ENCODE results near the gene CHCHD4.
"Not testable (repeated sequence)": the region's sequence is repeated elsewhere in the genome, so short reads cannot be mapped to it uniquely, and the experiment has no call there.

CHCHD4 gene

DNA sequence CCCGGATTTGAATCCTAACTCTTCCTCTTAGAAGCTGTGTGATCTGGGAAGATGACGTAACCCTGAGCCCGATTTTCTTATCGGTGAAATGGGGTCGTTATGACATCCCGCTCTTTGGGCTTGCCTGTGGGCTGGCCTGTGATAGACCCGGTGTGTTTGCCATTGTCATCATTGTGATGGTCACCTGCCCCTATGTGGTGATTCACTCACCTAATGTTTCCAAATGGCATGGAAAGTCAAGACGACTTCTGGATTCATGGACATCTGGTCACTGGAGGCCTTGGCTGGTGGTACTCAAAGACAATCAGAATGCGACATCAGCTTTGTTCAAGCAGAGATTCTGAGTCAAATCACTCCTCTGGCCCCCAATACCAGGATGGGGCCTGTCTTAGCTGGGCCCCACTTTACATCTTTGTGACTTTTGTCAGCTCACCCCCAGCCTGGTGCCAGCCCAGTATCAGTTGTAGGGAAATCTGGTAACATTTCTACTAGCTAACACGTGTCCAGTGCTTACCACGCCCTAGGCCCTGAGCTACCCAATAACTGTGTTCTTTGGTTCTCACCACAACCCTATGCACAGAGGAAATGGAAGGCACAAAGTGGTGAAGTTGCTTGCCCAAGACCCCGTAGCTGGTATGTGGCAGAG is 3.0 kb upstream of the CHCHD4 start:
- peaks cover 21% of the 10 kb centered on the region for H3K4me1 ChIP-seq (ENCODE audit: insufficient read depth, low read length)
- H3K4me3 ChIP-seq (ENCODE audit: low read length) = no peak overlapping the region
- H2AFZ ChIP-seq (ENCODE audit: low read depth, low read length) = no peak overlapping the region
- H3K9me3 ChIP-seq (ENCODE audit: low read length) = peaks cover 3% of the 10 kb centered on the region
- H3K36me3 ChIP-seq (ENCODE audit: insufficient read depth, low read length) = peaks cover 48% of the 10 kb centered on the region
- no peaks in the 10 kb centered on the region for H3K27me3 ChIP-seq (ENCODE audit: insufficient read depth, low read length)

DNA sequence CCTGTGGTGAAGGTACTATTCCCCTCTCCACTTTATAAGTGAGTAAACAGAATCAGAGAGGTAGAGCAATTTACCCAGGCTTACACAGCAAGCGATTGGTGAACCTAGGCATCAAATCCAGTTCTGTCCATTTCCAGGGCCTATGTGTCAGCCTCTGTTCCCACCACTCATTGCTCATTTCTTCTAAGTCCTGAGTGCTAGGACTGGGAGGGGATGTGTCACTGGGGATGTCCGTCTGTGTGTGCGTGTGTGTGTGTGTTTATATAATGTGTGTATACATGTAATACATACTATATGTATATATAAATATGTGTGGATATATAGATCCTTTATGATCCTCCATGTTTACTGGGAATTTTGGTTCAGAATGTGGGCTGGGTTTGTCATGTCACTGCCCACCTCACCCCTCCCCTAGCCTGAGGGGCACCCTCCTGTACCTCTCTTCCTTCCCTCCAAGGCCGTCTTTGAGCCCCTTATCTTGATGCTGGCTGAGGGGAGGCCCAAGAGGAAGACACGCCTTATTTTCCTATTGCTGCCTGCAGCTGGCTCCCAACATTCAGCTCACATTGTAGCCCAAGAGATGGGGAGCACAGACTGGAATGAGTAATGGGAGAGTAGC is 2.3 kb upstream of the CHCHD4 start:
- peak overlapping the region; percentile 86 for H3K4me3 ChIP-seq (ENCODE audit: low read length)
- H2AFZ ChIP-seq (ENCODE audit: low read depth, low read length) = no peak overlapping the region
- H3K9me3 ChIP-seq (ENCODE audit: low read length) = peaks cover 3% of the 10 kb centered on the region
- no peaks in the 10 kb centered on the region for H3K27me3 ChIP-seq (ENCODE audit: insufficient read depth, low read length)
- peaks cover 42% of the 10 kb centered on the region for H3K36me3 ChIP-seq (ENCODE audit: insufficient read depth, low read length)
- peaks cover 21% of the 10 kb centered on the region for H3K4me1 ChIP-seq (ENCODE audit: insufficient read depth, low read length)

DNA sequence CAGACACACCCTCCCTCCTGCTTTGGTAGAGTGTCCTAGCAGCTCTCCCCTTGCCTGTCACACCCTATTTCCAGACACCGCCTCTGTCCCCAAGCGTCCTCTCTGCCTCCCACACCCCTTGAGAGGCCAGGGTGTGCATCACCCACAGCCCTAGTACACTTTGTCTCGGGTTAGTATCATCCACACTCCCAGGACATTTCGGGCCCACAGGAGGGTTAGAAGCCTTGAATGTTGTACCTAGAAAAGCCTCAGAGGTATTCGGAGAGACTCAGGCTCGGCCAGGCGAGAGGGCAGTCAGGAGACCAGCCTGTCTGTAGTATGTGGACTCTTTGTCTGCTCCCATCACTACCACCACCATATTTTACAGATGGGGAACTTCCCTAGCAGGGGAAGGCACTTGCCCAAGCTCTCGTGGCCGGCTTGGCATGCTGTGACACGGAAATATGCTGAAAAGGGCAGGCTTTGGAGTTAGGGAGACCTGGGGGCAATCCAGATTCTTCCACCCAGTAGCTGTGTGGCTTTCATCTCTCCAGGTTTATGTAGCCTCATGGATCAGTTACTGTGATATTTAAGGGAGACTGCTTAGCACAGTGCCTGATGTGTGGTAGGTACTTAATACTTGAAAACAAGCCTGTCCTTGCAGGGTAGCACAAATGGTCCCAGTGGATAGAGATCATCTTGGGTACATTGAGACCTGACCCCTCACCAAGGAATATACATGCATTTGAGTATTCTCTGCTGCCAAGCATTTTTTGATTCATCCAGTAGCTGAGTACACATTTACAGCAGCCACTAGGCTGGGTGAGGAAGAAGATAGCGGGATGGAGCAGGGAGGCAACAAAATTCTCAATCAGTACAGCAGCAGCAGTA is 1.6 kb upstream of the CHCHD4 start:
- H3K4me1 ChIP-seq (ENCODE audit: insufficient read depth, low read length) = peaks cover 21% of the 10 kb centered on the region
- H3K36me3 ChIP-seq (ENCODE audit: insufficient read depth, low read length) = peaks cover 35% of the 10 kb centered on the region
- peaks cover 3% of the 10 kb centered on the region for H3K9me3 ChIP-seq (ENCODE audit: low read length)
- no peaks in the 10 kb centered on the region for H3K27me3 ChIP-seq (ENCODE audit: insufficient read depth, low read length)
- H3K4me3 ChIP-seq (ENCODE audit: low read length) = peak overlapping the region; percentile 86
- H2AFZ ChIP-seq (ENCODE audit: low read depth, low read length) = no peak overlapping the region

DNA sequence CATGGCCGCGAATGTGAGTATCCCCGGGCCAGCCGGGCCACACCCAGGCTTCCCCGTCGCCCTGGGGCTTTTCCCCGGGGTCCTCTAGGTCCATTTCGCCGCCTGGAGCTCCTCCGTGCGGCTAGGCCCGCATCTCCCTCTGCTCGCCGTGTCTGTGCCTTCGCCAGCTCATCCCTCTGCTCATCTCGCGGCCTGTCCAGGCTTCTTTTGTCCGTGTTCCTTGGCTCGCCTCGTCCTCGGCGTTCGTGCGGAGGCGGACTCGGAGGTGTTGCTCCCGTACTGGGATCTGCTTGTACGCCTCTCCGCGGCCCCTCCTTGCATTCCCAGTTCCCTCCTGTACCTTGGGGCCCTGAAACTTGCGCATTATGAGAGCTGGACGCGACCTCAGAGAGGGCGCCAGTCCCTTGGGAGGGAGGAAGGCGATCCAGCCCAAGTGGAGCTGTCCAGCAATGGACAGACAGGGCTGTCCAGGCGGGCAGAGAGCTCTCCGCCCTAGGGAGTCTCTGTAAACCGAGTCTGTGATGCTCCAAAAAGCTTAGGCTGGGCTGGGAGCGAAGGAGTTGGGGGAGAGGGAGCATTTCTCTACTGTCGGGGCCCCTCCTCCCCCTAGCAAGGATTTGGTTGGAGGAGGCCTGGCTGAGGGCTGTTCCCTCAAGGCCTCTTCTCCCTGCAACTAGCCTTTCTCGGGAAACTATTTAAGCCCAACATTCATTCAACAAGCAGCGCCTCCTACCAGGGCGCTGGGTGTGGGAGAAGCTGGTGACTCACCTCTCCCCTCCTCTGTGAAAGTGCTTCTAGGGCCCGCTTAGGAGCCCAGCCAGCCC is 735 bp upstream of the CHCHD4 start:
- Histone ChIP-seq H3K4me1 (ENCODE audit: insufficient read depth, low read length) (peaks cover 21% of the 10 kb centered on the region), H3K36me3 (ENCODE audit: insufficient read depth, low read length) (peaks cover 26% of the 10 kb centered on the region), H3K4me3 (ENCODE audit: low read length) (peak overlapping the region; percentile 86), H3K9me3 (ENCODE audit: low read length) (peaks cover 3% of the 10 kb centered on the region), H3K27me3 (ENCODE audit: insufficient read depth, low read length) (no peaks in the 10 kb centered on the region), H2AFZ (ENCODE audit: low read depth, low read length) (peak overlapping the region; percentile 64)

DNA sequence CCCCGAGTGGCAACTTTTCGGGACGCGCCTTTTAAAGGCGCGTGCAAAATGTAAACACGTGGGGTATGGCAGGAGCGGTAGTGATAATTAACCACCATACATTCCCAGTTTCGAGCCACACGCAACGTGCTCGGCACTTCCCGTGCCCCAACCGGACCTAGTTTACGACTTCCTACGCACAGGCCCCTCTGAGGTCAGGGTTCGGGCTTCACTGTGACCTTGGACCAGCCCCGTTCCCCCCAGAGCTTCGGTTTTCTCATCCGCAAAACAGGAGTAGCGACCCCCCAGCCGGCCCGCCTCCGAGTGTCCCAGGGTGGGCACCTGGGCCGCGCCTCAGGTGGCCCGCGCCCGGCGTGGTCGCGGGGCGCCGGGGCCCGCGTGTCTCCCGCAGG is 451 bp downstream of the CHCHD4 start:
- H3K27me3 ChIP-seq (ENCODE audit: insufficient read depth, low read length) = no peaks in the 10 kb centered on the region

DNA sequence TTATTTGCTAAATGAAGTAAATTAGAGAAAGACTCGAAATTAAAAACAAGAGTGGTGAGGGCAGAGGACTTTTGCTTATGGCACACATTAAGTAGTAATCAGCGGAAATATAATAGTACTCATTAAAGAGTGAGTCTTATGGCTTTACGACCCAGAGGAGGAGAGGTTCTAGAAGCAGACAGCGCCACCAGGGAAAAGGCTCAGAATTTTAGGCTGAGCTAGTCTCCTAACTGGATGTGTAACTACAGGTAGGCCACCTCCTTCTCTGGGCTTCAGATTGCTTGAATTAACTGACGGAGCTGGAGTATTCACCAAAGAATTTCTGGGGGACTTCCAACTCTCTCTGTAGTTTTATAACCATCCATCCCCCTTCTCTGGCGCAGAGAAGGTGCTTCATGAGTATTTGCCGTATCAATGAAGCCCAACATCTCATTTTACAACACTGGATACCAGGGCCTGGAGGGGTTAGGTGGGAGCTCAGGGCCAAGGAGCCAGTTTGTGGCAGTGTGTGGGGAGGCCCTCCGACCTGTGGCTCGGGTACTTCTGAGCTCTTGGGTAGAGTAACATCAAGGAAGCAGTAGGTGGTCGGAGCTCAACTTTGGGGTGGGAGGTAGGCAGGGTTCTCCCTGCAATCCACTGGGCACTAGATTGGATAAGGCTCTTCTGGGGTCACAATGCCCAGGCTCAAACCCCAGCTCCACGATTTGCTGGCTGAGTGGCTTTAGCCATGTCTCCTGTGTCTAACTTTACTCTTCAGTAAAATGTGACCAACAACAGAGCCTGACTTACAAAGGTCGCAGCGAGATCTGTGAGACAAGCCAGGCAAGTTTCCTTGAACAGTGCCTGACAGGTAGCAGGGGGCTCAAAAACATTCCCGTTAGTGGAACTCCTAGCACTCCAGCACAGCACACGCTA is 1.1 kb downstream of the CHCHD4 start:
- H3K9me3 ChIP-seq (ENCODE audit: low read length) = peaks cover 1% of the 10 kb centered on the region
- peaks cover 12% of the 10 kb centered on the region for H3K36me3 ChIP-seq (ENCODE audit: insufficient read depth, low read length)
- H3K27me3 ChIP-seq (ENCODE audit: insufficient read depth, low read length) = no peaks in the 10 kb centered on the region
- peak overlapping the region; percentile 92 for H2AFZ ChIP-seq (ENCODE audit: low read depth, low read length)
- H3K4me3 ChIP-seq (ENCODE audit: low read length) = peak overlapping the region; percentile 86
- peaks cover 21% of the 10 kb centered on the region for H3K4me1 ChIP-seq (ENCODE audit: insufficient read depth, low read length)

More for the DNA sequence above, 451 bp downstream of the CHCHD4 start:
- peaks cover 17% of the 10 kb centered on the region for H3K36me3 ChIP-seq (ENCODE audit: insufficient read depth, low read length)
- peak overlapping the region; percentile 86 for H3K4me3 ChIP-seq (ENCODE audit: low read length)
- H3K4me1 ChIP-seq (ENCODE audit: insufficient read depth, low read length) = peaks cover 21% of the 10 kb centered on the region
- H2AFZ ChIP-seq (ENCODE audit: low read depth, low read length) = peak overlapping the region; percentile 92
- peaks cover 3% of the 10 kb centered on the region for H3K9me3 ChIP-seq (ENCODE audit: low read length)

DNA sequence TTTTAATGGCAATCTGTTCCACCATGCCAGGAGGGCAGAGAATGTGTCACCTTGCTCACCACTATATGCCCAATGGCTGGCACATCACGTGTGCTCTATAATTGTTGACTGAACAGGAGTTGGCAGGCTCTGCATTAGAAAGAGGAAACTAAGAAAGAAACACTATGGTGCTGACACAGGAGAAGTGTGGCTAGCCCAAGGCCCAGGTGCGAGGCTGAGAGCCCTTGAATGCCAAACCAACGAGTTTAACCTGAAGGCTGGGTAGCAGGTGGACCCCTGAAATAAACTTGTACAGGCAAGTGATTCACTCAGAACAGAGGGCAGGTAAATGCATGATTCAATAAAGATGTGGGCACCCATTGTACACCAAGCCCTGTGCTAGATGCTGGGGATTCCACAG is 2.4 kb downstream of the CHCHD4 start:
- Histone ChIP-seq H3K9me3 (ENCODE audit: low read length) (no peaks in the 10 kb centered on the region), H3K4me3 (ENCODE audit: low read length) (no peak overlapping the region)

DNA sequence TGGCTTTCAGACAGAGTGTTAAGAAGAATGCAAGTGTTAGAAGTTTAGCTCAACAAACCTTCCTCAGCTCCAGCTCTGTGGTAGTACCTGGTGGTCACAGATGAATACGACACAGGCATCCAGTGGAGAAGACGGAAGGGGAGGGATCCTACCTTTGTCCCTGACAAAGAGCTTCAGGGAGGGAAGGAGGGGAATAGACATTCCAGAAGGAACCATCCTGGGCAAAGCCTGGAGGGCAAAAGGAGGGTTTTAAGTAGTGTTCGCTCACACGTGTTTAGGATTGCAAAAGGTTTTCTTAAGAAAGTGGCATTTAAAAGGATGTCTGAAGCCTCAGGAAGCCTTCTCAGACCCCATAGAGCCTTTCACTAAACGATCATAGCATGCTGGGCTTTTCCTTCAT is 2.8 kb downstream of the CHCHD4 start:
- H3K4me3 ChIP-seq (ENCODE audit: low read length) = no peak overlapping the region
- no peaks in the 10 kb centered on the region for H3K9me3 ChIP-seq (ENCODE audit: low read length)
- H3K4me1 ChIP-seq (ENCODE audit: insufficient read depth, low read length) = peaks cover 20% of the 10 kb centered on the region
- no peak overlapping the region for H2AFZ ChIP-seq (ENCODE audit: low read depth, low read length)
- H3K27me3 ChIP-seq (ENCODE audit: insufficient read depth, low read length) = no peaks in the 10 kb centered on the region
- no peaks in the 10 kb centered on the region for H3K36me3 ChIP-seq (ENCODE audit: insufficient read depth, low read length)

More for the DNA sequence above, 2.4 kb downstream of the CHCHD4 start:
- H3K4me1 ChIP-seq (ENCODE audit: insufficient read depth, low read length) = peaks cover 21% of the 10 kb centered on the region
- H3K27me3 ChIP-seq (ENCODE audit: insufficient read depth, low read length) = no peaks in the 10 kb centered on the region
- peaks cover 1% of the 10 kb centered on the region for H3K36me3 ChIP-seq (ENCODE audit: insufficient read depth, low read length)
- no peak overlapping the region for H2AFZ ChIP-seq (ENCODE audit: low read depth, low read length)

DNA sequence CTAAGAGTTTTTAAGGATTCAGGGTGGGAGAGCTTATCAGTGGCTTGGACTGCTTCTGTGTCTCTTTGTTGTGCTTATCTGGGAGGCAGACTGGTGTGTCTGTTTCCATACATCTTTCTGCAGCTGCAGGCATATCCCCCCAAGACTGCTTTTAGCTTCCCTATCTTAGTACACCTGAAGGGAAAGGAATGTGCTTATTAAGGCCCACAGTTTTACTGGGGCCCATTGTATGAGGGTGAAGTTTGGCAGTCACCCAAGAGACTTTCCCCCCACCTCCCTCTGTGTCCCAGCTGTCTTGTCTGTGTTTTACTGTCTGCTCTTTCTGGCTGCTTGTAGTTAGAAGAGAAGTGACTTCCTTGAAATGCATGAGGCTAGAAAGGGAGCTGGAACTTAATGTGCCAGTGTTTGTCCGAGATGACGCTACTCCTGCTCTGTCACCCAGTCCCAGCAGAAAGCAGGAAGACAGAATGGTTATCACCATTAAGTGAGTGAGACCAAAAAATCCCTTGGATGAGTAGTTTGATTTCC is 3.7 kb downstream of the CHCHD4 start:
- H3K4me1 ChIP-seq (ENCODE audit: insufficient read depth, low read length) = peaks cover 12% of the 10 kb centered on the region
- not testable (repeated sequence) for H2AFZ ChIP-seq (ENCODE audit: low read depth, low read length); H3K9me3 ChIP-seq (ENCODE audit: low read length); H3K4me3 ChIP-seq (ENCODE audit: low read length); H3K36me3 ChIP-seq (ENCODE audit: insufficient read depth, low read length); H3K27me3 ChIP-seq (ENCODE audit: insufficient read depth, low read length)

DNA sequence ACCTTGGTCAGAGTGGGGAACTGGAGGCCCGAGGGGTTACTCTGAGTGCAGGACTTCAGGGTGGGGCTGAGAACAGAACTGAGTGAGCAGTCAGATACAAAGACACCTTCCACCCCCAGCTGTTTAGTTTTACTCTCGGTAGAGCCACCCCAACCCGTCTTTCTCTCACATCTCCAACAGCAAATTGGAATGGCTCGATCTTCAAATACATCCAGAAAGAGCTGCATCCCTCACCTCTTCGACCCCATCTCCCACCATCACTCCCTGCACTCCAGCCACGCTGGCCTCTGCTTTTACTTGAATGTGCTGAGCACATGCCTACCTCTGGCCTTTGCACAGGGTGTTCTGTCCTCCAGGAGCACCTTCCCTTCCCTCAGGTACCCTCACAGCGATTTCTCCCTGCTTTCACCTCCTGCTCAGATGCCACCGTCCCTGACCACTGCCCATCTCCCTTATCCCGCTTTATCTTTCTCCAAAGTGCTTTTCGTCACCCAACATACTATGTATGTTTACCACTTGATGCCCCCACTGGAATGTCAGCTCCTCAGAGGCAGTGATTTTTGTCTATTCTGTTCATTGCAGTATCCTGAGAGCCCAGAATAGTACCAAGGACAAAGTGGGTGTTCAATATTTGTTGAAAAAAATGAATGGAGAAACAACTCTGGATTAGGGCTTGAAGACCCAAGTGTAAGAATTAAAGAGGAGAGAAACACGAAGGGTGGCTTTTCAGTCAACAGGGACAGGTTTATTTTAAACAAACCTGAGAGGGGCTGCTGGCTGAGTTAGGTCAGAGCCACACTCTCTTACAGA is 4.4 kb downstream of the CHCHD4 start:
- Histone ChIP-seq H2AFZ (ENCODE audit: low read depth, low read length) (no peak overlapping the region), H3K36me3 (ENCODE audit: insufficient read depth, low read length) (peaks cover 10% of the 10 kb centered on the region), H3K27me3 (ENCODE audit: insufficient read depth, low read length) (no peaks in the 10 kb centered on the region), H3K9me3 (ENCODE audit: low read length) (no peaks in the 10 kb centered on the region), H3K4me1 (ENCODE audit: insufficient read depth, low read length) (peaks cover 9% of the 10 kb centered on the region), H3K4me3 (ENCODE audit: low read length) (no peak overlapping the region)

DNA sequence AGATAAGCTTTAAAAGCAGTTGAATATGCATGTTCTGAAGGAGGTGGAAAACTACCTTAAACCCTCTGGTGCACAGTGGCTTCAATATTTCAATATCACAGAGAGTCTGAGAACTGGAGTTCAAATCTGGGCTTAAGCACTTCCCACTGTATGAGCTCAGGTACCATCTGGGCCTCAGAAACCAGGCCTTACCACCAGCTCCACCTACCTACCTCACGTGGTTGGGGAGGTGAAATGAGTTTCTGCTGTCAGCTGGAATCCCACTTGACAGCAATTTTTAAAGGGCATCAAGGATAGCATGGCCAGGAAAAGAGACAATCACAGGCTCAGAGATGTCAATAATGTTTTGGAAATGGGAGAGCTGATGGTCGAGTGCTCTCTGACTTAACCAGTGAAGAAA is 5.0 kb downstream of the CHCHD4 start:
- peaks cover 9% of the 10 kb centered on the region for H3K4me1 ChIP-seq (ENCODE audit: insufficient read depth, low read length)
- H3K36me3 ChIP-seq (ENCODE audit: insufficient read depth, low read length) = peaks cover 16% of the 10 kb centered on the region
- H3K27me3 ChIP-seq (ENCODE audit: insufficient read depth, low read length) = no peaks in the 10 kb centered on the region
- H3K9me3 ChIP-seq (ENCODE audit: low read length) = no peaks in the 10 kb centered on the region
- H2AFZ ChIP-seq (ENCODE audit: low read depth, low read length) = no peak overlapping the region
- H3K4me3 ChIP-seq (ENCODE audit: low read length) = no peak overlapping the region
